D341Med (cell line): ENCODE results near the gene VOPP1.
"Not testable (repeated sequence)": the region's sequence is repeated elsewhere in the genome, so short reads cannot be mapped to it uniquely, and the experiment has no call there.

Source experiments
- DNase-seq: peaks from one replicate; pipeline ENCODE4 v3.0.0; 2012; ENCODE audit warnings: low spot score

VOPP1 gene, protein sequence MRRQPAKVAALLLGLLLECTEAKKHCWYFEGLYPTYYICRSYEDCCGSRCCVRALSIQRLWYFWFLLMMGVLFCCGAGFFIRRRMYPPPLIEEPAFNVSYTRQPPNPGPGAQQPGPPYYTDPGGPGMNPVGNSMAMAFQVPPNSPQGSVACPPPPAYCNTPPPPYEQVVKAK

DNA sequence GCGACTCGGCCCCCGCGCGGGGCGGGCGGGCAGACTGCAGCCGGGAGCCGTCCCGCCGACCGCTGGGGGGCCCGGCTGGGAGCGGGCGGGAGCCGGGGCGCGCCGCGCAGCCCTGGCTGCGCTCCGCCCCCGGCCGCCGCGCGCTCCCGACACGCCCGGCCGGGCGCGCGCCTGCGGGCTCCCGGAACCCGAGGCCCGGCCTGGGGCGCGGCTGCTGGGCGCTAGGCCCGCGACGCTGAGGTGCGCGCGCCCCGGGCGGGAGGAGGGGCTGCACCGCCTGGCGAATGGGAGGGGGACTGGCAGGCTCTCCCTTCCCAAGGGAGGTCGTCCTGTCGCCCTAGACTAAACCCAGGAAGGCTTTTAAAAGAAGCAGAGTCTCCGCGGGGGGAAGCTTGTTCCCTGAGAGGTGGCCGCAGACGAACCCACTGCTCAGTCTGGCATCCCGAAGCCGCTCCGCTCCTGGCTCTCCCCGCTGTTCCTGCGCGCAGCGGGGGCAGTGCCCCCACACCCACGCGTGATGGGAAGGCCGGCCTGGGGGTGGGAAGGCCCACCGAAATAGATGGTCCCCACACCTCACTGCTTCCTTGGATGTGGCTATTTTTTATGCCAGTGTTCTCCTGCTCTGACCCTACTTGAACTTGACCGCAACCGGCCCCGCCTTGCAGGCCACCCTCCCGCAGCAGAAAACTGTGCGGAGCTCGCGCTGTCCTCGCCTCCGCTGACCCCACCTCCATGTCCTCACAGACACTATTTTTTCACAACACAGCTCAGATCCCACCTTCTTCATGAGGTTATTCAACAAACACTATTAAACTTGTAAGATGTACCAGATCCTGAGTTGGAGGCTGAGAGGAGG lies at the start of gene VOPP1:
VOPP1 (minus strand) TSS at position 125 of the 856 bp plus-strand sequence. CDS start 178 bp downstream, outside the sequence.
- peak; percentile 98 for DNase-seq

DNA sequence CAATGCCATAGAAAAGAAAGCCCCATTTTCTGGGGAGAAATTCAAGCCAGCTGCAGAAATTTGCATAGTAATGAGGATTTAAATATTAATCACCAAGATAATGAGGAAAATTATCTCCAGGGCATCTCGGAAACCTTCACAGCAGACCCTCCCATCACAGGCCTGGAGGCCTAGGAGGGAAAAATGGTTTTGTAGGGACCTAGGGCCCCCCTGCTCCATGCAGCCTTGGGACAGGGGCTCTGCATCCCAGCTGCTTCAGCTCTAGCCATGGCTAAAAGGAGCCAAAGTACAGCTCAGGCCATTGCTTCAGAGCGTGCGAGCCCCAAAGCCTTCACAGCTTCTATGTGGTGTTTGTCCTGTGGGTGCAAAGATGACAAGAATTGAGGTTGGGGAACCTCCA lies 46.6 kb upstream of the VOPP1 start:
- DNase-seq = no peak

DNA sequence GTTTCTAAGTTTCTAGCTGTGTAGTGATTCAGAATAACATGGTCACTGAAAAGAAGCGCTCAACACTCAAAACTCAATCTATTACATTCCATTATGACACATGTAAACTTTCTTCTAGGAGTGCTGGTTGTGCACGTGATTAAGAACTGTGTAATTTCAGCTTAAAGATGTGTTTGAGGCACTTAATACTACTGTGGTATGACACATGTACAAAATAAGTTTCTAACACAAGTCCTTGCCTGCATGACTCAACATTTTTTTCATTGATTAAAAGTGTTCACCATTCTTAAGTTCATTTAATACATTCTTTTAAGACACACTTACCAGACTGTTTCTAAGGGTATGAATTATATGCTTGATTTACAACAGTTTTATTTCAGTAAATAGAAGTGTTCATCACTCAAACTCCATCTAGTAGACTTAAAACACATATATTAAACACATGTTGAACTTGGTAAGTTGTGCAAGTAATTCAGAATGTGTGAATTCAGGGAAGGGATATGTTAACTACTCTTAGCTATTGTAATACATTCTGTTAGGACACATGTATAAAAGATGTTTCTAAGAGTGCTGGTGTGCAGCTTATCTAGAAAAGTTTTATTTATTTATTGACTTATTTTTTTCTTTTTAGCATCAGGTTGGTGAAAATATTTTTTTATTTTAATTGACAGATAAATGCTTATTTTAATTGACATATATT lies 42.2 kb upstream of the VOPP1 start:
- not testable (repeated sequence) for DNase-seq

DNA sequence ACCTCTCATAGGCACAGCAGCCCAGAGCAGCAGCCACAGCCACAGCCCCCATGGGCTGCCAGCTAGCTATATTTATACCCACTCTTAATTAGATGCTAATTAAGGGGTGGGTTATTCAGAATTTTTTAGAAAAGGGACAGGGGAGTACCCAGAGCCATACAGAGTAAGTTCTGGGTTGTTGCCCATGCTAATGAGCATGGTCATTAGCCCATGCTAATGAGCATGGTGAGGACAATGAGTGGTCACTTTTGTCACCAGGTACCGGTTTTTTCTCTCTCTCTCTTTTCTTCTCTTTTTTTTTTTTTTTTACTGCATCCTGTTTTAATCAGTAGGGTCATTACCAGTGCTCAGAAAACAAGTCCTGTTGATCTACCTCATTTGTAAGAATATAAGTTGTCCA lies 37.4 kb upstream of the VOPP1 start:
- not testable (repeated sequence) for DNase-seq

DNA sequence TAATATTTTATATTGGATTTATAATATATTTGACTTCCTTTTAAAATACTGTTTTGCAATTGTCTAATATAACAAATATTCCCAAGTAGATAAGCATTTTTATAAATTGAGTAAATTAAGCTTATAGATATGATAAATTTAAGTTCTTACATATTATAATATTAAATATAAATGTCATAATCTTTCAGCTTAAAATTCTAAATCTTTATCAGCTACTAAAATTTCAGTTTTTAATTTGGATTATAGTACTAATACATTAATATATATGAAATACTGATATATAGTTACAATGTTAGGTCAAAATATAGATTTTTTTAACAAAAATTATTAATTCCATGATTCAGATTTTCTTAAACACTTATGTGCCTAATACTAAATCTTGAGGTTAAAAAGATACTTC lies 33.4 kb upstream of the VOPP1 start:
- not testable (repeated sequence) for DNase-seq

DNA sequence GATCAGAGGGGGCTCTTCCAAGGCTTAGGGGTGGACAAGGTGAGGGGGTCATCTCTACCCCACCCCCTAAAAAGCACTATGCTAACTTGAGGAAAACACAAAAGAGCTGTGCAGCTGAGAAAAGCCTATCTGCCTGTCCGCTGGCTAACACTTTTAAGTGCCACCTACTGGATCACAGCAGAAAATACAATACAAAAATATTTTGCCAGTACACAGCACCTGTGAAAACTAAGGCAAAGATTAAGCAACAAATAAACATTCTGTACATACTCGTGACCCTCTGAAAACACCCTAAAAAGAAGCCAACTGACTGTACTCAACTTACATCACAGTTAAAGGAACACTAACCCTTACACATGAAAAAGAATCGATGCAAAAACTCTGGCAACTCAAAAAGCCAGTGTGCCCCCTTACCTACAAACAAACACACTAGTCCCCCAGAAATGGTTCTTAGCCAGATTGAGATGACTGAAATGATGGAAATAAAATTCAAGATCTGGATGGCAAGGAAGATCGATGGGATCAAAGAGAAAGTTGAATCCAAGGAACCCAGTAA lies 25.7 kb upstream of the VOPP1 start:
- not testable (repeated sequence) for DNase-seq

DNA sequence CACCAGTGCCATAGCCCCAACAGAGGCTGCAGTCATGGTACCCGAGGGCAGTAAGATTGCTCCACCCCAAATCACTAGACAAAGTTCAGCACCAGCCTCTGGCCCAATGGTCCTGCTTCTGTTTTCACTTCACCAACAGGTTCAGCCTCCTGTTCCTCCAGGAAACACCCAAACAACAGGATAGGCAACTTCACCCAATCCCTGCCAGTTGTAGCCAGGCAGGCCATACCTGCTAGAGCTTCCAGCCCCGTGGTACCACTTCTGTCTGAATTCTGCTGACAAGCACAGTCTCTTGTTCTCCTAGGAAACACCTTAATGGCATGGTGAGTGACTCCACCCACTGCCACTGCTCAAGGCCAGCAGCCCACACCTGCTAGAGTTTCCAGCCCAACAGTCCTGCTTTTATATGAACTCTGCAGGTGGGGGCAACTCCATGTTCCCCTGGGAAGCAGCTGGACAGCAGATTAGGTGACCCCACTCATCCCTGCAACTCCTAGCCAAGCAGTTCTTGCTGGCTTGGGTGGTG lies 25.0 kb upstream of the VOPP1 start:
- not testable (repeated sequence) for DNase-seq

DNA sequence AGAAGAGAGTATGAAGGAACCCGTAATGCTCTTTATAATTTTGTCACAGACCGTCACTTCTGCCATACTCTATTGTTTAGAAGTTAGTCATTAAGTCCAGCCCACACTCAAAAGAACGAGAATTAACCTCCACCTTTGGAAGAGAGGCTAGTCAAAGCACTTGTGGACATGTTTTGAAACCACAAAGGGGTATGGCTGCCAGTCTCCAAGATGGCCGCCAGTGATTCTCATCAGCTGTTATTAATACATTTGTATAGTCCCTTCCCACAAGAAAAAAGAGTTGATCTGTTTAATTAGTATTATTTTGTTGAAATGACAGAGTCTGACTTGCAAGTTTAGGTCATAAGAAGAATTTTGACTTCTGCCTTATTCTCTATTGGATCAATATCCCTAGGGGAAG lies 23.2 kb upstream of the VOPP1 start:
- DNase-seq = no peak

DNA sequence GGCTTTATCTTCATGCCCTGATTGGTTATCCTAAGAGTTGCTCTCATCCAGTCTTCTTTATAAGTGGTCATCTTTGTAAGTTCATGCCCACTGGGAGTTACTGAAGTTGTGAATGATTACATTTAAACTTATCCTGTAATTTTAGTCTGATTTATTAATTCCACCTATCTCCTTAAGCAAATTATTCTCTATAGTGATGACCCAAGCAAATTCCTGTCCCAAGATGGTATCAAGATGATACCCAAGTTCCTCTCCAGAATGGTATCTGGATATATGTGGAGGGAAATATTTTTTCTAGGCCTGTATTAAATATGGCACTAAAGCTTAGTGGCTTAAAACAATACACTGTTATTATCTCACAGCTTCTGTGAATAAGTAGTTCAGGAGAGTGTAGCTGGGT lies 22.6 kb upstream of the VOPP1 start:
- no peak for DNase-seq

DNA sequence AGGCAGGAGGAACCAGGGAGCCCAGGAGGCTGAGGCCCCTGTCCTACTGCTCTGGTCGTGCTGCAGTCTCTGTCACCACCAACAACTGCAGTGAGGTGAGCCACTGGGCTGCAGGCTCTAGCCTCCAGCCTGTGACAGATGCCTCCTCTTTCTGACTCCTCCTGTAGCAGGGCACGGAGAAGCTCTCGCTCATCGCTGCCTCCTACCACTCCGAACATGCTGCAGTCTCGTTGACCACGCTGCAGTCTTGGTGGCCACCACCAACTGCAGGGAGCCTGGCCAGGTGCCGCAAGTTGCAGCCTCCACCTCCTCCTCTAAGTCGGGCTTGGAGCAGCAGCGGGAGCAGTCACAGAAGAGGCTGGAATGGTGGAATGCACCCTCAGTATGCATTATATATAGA lies 22.1 kb upstream of the VOPP1 start:
- no peak for DNase-seq

DNA sequence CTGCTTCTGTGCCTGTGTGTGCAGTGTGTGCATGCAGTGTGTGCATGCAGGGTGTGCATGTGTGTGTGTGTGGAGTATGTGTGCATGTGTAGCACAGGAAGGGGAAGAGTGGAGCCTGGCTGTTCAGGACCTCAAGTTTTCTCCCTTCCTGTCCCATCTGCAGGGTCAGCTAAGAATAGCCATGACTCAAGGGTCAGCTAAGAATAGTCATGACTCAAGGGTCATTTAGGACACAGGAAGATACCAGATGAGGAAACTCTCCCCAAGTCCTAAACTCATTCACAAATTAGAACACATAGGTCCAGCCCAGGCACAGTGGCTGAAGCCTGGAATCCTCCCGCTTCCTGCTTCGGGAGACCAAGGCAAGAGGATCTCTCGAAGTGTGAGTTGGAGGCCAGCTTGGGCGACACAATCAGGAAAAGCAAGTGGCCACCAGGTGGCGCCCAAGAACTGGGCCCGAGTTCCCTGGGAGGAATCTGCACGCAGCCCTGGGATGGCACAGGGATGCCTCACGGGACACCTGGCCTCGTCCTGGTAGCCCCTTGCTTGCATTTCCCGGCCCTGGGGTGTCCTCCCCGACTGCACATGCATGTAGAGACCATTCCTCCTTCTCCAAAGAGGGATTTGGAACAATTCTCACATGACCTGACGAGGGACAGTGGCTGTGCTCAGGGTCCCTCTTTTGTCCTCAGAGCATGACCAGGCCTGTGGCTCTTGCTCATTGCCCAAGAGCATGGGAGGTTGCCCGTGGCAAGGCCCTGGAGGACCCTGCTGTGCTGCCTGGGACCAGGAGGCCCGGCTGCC lies 21.4 kb upstream of the VOPP1 start:
- DNase-seq = peak; percentile 87

DNA sequence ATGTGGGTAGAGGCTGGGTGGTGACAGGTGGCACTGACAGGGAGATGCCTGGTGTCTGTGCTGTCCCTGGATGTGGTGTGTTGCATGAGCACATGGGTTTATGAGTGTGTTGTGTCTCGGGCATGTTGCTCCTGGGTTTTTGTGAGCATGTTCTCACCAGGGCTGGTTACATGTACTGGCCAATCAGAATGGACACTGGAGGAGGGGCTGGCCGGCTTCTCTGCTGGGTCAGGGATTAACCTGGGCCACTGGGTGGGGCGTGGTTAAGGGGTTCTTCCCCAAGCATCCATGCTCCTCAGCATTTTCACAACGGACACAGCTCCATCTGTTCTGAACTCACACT lies 20.8 kb upstream of the VOPP1 start:
- DNase-seq = peak; percentile 20

DNA sequence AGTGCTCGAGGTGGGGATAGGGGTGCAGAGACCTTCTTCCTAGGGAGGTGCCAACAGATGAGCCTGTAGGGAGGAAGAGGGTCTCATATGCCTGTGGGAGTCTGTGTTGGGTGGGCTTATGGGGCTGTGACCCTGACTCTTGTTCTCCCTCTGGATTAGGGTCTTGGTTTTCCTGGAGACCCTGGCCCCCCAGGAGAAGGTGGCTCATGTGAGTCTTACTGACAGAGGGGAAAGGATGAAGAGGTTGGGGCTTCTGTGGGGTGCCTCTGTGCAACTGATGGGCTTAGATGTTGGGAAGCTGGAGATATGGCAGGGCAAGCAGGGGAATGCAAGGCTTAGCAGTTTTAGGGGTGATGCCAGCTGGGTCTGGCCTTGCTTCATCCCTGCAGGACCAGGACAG lies 20.2 kb upstream of the VOPP1 start:
- no peak for DNase-seq

DNA sequence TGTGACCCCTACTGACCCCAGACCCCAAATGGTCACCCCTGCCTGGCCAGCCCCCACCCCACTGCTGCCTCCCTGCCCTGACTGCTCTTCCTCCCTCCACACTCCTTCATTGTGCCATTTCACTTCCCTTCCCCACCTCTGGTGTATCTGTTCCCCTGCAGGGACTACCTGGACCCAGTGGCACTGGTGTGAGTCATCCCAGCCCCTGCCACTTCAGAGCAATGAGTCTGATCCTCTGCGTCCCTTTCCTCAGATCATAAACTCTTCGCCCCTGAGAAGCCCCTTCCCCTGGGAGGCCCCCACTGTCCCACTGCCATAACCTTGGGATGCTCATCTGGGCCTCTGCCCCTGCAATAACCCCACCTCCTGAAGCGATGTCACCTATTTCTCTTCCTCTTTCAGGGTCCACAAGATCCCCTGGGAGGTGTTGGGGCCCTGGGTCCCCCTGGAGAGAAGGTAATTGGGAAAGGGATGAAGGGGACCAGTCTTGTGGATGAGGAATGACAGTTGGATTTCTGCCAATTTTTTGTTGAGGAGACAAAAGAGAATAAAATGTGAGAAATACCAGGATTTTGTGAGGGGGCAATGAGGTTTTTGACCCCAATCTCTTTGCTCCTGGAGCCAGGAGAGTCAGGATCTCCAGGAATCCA lies 19.1 kb upstream of the VOPP1 start:
- DNase-seq = no peak

DNA sequence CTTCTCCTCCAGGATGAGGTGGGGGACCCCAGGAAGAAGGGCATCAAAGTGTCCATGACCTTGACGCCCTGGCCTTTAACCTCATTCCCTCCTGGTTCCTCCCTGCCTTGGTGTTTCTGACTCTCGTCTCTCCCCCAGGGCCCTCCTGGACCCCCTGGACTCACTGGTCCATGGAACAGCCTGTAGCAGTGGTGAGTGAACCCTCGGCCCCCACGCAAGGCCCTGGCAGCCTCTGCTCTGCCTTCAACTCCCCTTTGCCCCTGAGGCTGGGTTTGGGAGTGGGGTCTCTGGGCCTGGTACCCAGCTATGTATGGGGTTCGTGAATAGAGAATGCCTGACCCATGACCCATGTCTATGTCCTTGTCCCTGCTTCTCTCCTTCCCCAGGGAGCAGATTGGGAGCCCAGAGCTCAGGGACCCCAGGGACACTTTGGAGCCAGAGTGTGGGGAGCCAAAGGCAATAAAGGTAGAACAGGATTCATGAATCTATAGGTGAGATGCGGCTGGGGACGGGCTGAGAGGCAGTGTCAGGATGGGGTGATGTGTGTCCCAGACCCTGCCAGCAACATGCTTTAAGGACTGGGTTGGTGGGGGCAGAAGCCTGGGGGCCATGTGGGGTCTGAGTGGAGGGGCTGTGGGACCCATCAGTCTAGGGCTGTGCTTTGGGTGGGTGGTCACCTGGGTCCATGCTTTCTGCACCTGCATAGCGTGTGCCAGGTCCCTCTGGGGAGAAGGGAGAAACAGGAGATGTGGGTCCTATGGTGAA lies 18.4 kb upstream of the VOPP1 start:
- DNase-seq = no peak

DNA sequence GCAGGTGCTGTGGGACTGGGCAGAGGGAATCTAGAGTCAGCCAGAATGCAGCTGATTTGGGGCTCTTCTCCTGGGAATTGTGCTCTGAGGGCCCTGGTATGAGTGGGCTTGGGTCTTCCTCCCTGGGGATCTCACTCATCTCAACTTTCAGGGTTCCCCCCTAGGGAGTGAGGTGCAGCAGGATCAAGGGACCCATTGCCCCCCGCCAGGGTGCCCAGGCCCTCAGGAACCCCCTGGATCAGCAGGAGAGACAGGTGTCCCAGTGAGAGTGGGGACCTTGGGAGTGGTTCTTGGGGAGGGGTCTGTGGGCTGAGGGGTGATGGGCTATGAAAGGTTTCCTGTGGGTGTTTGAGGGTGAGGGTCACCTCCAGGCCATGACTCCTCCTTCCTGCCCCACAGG lies 17.6 kb upstream of the VOPP1 start:
- DNase-seq = no peak

DNA sequence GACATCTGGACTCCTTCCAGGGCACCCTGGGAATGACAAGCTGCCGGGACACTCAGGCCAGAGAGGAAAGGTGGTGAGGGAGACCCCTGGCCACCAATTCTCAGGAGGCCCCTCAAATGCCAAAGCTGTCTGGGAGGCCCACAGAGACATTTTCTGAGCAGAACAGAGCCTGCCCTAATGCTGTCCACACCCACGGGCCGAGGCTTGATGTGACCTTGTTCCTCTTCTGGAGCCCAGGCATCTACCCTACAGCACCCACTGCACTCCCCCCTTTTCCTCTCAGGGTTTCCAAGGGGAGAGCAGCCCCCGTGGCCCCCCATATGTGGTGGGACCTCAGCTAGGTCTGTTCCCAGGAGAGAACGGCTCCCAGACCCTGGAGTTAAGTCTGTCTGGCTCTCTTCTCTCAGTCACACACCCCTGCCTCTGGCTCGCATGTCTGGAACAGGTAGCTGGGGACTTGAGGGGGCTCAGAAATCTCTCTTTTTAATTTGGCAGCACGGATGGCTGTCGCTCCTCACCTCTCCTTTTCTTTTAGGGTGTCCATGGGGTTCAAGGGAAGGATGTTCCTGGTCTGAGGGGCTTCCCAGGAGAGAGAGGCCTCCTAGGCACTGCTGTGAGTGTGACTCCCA lies 16.8 kb upstream of the VOPP1 start:
- DNase-seq = no peak

DNA sequence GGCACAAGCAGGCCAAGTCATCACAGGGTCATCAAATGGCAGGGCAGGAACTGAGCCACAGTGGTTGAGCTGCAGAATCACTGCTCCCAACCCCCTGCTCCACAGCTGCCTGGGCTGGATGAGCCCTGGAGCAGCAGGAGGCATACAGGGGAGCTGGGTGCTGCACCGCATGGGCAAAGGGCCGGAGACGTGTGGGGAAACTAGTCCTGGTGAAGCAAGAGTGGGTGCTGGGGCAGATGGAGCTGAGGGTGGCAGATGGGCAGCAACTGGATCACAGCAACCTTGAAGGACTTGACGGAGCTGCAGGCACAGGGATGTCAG lies 16.0 kb upstream of the VOPP1 start:
- DNase-seq = no peak

DNA sequence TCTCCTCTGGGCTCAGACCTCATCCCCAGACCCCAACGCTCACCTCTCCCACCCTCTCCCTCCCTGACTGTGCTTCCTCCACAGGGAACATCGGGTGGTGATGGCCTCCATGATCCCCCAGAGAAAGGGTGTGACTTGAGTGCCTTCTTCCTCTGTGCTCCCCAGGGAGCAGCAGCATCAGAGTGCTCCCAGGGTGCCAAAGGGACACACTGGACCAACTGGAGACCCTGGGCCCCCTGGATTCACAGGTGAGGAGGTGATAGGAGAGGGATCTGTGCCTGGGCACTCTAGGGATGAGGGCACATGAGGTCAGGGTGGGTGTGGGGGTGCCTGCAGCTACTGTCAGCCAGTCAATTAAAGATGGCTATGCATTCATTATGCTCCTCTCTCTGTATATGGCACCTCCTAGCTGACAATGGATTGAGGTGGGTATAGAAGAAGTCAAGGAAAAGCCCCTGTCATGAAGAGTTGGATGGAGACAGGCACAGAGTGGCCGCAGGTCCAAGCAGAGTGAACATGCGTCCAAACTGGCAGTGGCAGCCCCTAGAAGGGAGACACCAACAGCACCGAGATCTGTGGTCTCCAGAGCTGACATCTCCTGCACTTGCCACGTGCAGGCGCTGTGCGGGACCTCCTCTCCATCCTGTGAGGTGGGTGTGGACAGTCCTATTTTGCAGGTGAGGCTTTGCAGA lies 15.5 kb upstream of the VOPP1 start:
- no peak for DNase-seq

DNA sequence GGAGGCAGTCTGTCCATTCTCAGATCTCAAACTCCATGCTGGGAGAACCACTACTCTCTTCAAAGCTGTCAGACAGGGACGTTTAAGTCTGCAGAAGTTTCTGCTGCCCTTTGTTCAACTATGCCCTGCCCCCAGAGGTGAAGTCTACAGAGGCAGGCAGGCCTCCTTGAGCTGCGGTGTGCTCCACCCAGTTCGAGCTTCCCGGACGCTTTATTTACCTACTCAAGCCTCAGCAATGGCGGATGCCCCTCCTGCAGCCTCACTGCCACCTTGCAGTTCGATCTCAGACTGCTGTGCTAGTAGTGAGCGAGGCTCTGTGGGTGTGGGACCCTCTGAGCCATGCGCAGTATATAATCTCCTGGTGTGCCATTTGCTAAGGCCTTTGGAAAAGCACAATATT lies 10.4 kb upstream of the VOPP1 start:
- not testable (repeated sequence) for DNase-seq
